ENCODE data around the gene HAO1. TPM values are rescaled to one million over a fixed set of nuclear protein-coding genes. Genes with fewer than 3 reads are reported as not detected.

Gene HAO1
- total and polyA plus RNA-seq, 2 of the 13 experiments (the other 11 are each of a cell fraction or from before 2014, with no cell fraction given) = 0.03 TPM; not detected in 1

GRCh38 chr20:7866285-7866684 lies 74.0 kb downstream of the HAO1 start:
- no peaks in the 10 kb centered on the region for H3K36me3 ChIP-seq (replicated peaks in 1 of 2; ENCODE audit: control insufficient read depth in 1 of 2, insufficient read depth in 2 of 2, low read length in 2 of 2)
- H3K9me3 ChIP-seq (ENCODE audit: low read length) = no peaks in the 10 kb centered on the region
- H2AFZ ChIP-seq (ENCODE audit: low read length) = peak overlapping the region; percentile 37
- H3K4me2 ChIP-seq (ENCODE audit: low read depth, low read length) = peak overlapping the region; percentile 54
- in situ Hi-C loops (cut with HindIII; ENCODE audit: extremely low pct_ligation_motif_present, low pct_unique_long_range_greater_than_20kb) = no loop called here
- no peaks in the 10 kb centered on the region for H4K20me1 ChIP-seq (ENCODE audit: insufficient read depth, low read length)
- no TSS peak for BruUV-seq (replicated peaks)
- DNase-seq (ENCODE audit: low spot score) (peak; percentile 44), ATAC-seq (peak; percentile 95), FAIRE-seq (no peak)
- ChIA-PET POLR2A (no interaction called here), CTCF (ENCODE audit: low intra/inter-chr PET ratio, low total read pairs) (no interaction called here)
- H3K27ac ChIP-seq (ENCODE audit: extremely low read length, insufficient read depth, low read length) = no peak overlapping the region
- intact Hi-C loops (cut with micrococcal nuclease; ENCODE audit: unreplicated experiment) = no loop called here
- no peak overlapping the region; the same call in 1 of the 2 replicates for H3K9ac ChIP-seq (ENCODE audit: insufficient read depth, low read depth, low read length)
- H3K4me1 ChIP-seq (ENCODE audit: insufficient read depth, low read length) = peaks cover 15% of the 10 kb centered on the region
- peak overlapping the region in 2 of 3 experiments; percentile 4 to 11; a peak in 2 of 6 replicates for H3K4me3 ChIP-seq (replicated peaks in 1 of 3; ENCODE audit: insufficient read depth in 1 of 3, low read depth in 2 of 3, low read length in 3 of 3)
- no peaks in the 10 kb centered on the region for H3K79me2 ChIP-seq (ENCODE audit: insufficient read depth, low read length)
- WGBS (ENCODE audit: low lambda C conversion rate) = 3% methylated on average over 11 of the region's 11 CpGs
- peaks cover 0 to 7% of the 10 kb centered on the region in 2 experiments; a peak in 3 of 5 replicates for H3K27me3 ChIP-seq (ENCODE audit: control insufficient read depth in 1 of 2, insufficient read depth in 2 of 2, low read length in 2 of 2)
- TF ChIP-seq ZNF362 (CRISPR knock-in tag; IDR thresholded peaks at IDR 0.05; ENCODE audit: borderline replicate concordance) (peak; percentile 61; the same call in 1 of the 2 replicates), ZNF589 (CRISPR knock-in tag; conservative IDR thresholded peaks at IDR 0.05) (no peak), ZNF160 (CRISPR knock-in tag; IDR thresholded peaks at IDR 0.05) (no peak), CEBPB (IDR thresholded peaks at IDR 0.05; ENCODE audit: borderline replicate concordance, low read depth, low read length) (no peak), TFAP4 (IDR thresholded peaks at IDR 0.05; ENCODE audit: borderline replicate concordance, low read depth) (0 out of 2 replicates have a peak, but pooled peaks have one; percentile 36), USF2 (IDR thresholded peaks at IDR 0.05; ENCODE audit: low read depth, low read length) (no peak), USF2 (CRISPR knock-in tag; IDR thresholded peaks at IDR 0.05; ENCODE audit: borderline replicate concordance) (peak; percentile 10; the same call in 1 of the 2 replicates), ZNF674 (CRISPR knock-in tag; IDR thresholded peaks at IDR 0.05; ENCODE audit: low read depth) (no peak), ZFYVE20 (CRISPR knock-in tag; IDR thresholded peaks at IDR 0.05; ENCODE audit: borderline replicate concordance, low read depth) (no peak), TCF7 (IDR thresholded peaks at IDR 0.05; ENCODE audit: low read depth) (0 out of 2 replicates have a peak, but pooled peaks have one; percentile 10), KDM3A (CRISPR knock-in tag; IDR thresholded peaks at IDR 0.05; ENCODE audit: low read depth) (no peak), ZNF629 (CRISPR knock-in tag; conservative IDR thresholded peaks at IDR 0.05) (no peak), RNF2 (conservative IDR thresholded peaks at IDR 0.05; ENCODE audit: low read depth) (peak; percentile 50; the same call in 1 of the 2 replicates), ZNF891 (CRISPR knock-in tag; IDR thresholded peaks at IDR 0.05) (no peak), RCOR2 (CRISPR knock-in tag; IDR thresholded peaks at IDR 0.05) (no peak)
- TF ChIP-seq, protein P1, sequence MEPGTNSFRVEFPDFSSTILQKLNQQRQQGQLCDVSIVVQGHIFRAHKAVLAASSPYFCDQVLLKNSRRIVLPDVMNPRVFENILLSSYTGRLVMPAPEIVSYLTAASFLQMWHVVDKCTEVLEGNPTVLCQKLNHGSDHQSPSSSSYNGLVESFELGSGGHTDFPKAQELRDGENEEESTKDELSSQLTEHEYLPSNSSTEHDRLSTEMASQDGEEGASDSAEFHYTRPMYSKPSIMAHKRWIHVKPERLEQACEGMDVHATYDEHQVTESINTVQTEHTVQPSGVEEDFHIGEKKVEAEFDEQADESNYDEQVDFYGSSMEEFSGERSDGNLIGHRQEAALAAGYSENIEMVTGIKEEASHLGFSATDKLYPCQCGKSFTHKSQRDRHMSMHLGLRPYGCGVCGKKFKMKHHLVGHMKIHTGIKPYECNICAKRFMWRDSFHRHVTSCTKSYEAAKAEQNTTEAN (CRISPR knock-in tag; conservative IDR thresholded peaks at IDR 0.05) = no peak
- TF ChIP-seq, protein P2, sequence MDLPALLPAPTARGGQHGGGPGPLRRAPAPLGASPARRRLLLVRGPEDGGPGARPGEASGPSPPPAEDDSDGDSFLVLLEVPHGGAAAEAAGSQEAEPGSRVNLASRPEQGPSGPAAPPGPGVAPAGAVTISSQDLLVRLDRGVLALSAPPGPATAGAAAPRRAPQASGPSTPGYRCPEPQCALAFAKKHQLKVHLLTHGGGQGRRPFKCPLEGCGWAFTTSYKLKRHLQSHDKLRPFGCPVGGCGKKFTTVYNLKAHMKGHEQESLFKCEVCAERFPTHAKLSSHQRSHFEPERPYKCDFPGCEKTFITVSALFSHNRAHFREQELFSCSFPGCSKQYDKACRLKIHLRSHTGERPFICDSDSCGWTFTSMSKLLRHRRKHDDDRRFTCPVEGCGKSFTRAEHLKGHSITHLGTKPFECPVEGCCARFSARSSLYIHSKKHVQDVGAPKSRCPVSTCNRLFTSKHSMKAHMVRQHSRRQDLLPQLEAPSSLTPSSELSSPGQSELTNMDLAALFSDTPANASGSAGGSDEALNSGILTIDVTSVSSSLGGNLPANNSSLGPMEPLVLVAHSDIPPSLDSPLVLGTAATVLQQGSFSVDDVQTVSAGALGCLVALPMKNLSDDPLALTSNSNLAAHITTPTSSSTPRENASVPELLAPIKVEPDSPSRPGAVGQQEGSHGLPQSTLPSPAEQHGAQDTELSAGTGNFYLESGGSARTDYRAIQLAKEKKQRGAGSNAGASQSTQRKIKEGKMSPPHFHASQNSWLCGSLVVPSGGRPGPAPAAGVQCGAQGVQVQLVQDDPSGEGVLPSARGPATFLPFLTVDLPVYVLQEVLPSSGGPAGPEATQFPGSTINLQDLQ (CRISPR knock-in tag; IDR thresholded peaks at IDR 0.05) = no peak
